Activated T-helper 1 cell treated with Interleukin-2 at 50 U/mL for 16 hours (primary cell): ENCODE results near the gene TRIM8.

Source experiments
- DNase-seq: peaks from one replicate; pipeline ENCODE4 v3.0.0-alpha.2; 2020; ENCODE audit warnings: low read depth

TRIM8 gene, protein sequence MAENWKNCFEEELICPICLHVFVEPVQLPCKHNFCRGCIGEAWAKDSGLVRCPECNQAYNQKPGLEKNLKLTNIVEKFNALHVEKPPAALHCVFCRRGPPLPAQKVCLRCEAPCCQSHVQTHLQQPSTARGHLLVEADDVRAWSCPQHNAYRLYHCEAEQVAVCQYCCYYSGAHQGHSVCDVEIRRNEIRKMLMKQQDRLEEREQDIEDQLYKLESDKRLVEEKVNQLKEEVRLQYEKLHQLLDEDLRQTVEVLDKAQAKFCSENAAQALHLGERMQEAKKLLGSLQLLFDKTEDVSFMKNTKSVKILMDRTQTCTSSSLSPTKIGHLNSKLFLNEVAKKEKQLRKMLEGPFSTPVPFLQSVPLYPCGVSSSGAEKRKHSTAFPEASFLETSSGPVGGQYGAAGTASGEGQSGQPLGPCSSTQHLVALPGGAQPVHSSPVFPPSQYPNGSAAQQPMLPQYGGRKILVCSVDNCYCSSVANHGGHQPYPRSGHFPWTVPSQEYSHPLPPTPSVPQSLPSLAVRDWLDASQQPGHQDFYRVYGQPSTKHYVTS

GRCh38 chr10:102644066-102644645 lies at the start of gene TRIM8:
Gene TRIM8, plus strand, starts transcription at chr10:102644479. Its CDS starts 139 bp downstream, at chr10:102644618.
- DNase-seq, result peak; percentile 43

DNA sequence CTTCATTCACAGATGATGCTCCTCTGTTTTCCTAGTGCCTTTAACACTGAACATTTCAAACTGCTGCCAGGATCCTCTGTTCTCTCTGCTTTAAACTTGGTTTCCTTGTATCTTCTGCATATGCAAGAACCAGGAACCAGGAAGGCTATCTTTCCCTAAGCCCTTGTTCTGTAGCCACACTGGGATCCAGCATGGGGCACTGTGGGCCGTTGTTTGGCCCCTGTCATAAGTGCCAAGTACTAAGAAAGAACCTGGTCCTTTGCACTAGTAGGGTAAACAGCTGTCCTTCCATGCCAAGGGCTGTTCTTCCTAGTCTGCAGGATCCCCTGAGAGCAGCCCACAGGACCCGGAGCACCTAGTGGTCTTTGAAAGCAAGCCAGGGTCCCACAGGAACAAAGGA lies 49.0 kb upstream of the TRIM8 start:
- DNase-seq, result no peak

DNA sequence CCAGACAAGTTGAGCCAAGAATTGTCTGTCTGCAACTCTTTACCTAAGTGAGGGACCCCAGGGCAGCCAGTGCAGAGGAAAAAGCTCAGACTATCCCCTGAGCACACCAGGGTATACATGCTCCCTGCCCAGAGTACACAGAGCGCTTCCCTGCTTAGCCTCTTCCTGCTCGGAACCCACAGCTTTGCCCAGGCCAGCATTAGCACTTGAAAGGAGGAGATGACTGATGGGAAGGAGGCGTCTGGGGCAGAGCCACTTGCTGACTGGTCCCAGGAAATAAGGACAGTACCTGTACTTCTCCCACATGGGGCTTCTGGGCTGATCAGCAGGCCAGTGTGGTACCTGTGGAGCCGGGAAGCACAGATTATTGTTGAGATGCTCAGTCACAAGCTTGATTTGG lies 48.4 kb upstream of the TRIM8 start:
- DNase-seq, result no peak

DNA sequence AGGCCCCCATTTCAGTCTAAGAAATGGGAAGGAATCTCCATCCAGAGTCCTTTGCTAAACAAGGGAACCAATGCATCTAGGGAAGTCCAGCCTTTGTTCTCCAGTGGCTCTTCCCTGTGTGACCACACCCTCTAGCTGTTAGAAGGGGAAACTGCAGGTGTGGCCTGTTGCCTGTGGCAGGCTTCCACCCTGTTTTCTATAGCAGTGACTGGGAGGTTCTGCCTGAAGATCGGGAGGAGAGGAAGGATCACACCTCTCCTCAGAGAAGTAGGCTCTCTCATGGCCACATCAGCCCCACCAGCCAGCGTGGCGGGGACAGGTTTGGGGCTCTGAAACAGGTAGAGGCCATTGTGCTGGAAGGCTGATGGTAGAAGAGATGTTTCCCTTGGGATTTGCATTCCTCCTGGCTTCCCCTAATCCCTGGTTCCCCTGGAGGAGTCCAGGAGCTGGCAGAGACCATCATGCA lies 47.7 kb upstream of the TRIM8 start:
- no peak for DNase-seq

DNA sequence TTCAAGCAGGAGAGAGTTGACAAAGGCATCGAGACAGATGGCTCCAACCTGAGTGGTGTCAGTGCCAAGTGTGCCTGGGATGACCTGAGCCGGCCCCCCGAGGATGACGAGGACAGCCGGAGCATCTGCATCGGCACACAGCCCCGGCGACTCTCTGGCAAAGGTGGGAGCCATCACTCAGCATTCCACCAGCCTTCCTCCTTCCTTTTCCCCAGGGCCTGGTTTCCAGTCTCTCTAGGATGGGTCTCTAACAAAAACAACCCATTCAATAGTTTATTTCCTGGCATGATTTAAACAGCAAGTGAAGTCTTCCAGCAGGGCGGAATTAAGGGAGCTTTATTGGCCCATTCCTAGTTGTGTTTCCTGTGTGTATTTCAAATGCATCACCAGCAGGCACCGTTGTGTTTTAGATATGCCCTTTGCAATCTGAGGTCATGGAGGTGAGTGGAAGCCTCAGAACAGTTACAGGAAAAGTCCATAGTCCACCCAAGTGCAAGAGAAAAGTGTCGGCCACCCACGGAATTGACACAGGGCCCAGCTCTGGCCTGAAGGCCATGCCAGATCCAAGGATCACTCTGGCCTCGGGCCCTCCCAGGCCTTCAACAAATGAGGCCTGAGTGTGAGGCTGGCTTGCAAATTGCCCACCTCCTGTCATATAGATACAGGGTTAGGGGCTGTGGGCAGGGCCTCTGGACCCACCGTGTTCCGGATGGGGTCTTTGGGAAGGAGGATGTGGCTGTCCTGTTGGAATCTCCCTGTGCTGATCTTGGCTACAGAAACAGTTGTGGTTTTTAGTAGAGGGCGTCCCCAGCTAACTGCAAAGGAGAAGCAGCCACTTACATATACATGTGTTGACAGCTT lies 46.9 kb upstream of the TRIM8 start:
- no peak for DNase-seq

- no peak for DNase-seq
Observed at GRCh38 chr10:102598243-102598642, 46.0 kb upstream of the TRIM8 start.

- no peak for DNase-seq
Observed at GRCh38 chr10:102599565-102600327, 44.5 kb upstream of the TRIM8 start.

- no peak for DNase-seq
Observed at GRCh38 chr10:102600816-102601215, 43.5 kb upstream of the TRIM8 start.

- DNase-seq, result no peak
Observed at GRCh38 chr10:102601639-102602038, 42.6 kb upstream of the TRIM8 start.

GRCh38 chr10:102602272-102603045 lies 41.8 kb upstream of the TRIM8 start:
- no peak for DNase-seq

DNA sequence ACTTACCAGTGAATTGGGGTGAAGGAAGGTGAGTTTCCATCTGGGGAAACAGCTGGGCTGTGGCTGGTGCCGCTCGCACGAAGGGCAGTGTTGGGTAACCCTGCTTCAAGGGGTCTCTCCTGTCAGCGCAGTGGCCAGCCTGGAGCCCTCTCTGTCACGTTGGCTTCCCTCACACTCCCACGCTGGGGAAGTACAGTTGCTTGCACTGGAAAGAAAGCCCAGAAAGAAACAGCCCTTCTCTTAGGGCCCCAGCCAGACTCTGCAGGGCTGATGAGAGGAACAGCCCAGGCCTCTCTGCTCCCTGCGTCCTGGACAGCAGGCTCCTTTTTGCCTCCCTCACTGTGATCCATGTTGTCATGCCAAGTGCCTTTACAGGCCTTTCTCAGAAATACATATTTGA lies 40.3 kb upstream of the TRIM8 start:
- no peak for DNase-seq

GRCh38 chr10:102604439-102604841 lies 39.8 kb upstream of the TRIM8 start:
- DNase-seq, result no peak

- DNase-seq, result no peak
Observed at GRCh38 chr10:102605712-102606111, 38.6 kb upstream of the TRIM8 start.

- no peak for DNase-seq
Observed at GRCh38 chr10:102608487-102608886, 35.8 kb upstream of the TRIM8 start.

DNA sequence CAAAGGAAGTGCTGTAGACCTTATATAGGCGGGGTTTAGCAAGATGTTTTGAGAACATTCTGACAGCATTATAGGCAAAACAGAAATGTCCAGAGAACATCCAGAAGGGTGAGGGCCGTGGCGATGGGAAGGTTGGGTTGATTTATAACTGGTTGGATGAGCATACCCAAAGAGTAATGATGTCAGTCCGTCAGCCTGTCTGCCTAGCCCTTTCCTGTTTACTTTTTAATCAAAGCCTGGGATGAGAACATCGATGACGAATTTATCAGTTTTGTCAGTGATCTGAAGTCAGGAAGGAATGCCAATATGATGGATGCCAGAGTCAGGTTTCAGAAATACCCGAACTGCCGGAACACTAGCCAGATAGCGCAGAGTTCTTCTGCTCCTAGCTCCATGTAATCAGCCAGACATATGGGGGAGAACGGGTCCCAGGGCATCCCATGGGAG lies 33.8 kb upstream of the TRIM8 start:
- DNase-seq, result no peak

DNA sequence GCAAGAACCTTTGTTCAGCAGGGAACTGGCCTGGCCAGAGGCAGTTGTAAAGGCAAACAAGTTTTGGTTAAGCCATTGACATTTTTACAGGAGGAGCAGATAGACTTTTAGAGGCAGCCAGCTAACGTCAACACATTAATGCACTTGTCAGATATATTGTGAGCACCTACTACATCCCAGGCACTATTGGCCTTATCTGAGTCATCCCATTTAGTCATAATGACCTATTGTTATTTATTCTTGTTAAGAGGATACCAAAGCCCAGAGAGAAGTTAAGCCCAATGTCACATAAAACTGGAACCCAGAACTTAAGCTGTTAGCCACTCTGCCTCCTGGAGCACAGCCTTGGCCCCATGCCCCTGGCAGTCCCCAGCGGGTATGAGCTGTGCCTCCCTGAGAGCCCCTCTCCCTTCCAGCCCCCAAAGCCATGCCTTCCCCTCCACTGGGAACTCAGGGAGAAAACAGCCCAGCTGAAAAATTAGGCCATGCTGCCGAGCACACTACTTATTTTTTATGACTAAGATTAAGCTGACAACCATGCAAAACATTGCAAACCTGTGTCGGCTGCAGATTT lies 32.7 kb upstream of the TRIM8 start:
- DNase-seq, result no peak

GRCh38 chr10:102612964-102613275 lies 31.4 kb upstream of the TRIM8 start:
- DNase-seq, result peak; percentile 31

GRCh38 chr10:102613286-102613685 lies 31.0 kb upstream of the TRIM8 start:
- DNase-seq, result no peak

DNA sequence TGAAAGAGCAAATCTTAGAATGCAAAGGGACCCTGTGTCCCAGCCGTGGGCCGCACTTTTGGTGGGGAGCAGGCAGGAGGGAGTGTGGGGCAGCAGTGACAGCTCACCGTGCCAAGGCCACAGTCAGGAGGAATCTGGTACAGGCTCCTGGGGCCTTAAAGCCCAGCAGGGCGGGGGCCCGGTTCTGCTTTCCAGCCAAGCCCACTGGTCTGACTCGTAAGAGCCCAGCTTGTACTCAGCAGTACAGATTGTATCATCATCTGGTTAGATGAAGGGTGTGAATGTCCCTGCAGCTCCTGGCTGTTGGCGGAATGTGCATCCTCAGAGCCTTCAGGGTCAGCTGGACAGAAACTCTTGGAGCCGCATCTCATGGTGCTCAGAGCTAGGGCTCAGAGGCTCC lies 30.5 kb upstream of the TRIM8 start:
- DNase-seq, result no peak

DNA sequence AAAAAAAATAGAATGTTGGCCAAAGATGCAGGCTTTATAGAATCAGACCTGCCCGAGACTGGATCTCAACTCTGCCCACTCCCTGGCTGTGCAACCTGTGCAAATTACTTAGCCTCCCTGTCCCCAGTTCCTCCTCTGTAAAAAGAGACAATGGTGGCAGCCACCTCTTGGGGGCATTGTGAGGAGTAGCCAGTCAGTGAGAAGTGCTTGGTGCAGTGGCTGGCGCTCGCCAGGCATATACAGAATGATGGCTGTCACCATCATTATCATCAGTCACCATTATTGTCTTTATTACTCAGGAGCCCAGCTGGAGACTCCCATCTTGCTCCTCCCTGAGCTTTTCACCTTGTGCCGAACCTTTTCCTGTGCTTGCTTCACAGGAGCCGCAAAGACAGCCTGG lies 29.4 kb upstream of the TRIM8 start:
- DNase-seq, result no peak

GRCh38 chr10:102615361-102615760 lies 28.9 kb upstream of the TRIM8 start:
- DNase-seq, result no peak
